GM18907 (cell line): ENCODE measurements around the gene CYP27B1.

Source experiments
- ATAC-seq: cut with Tn5 transposase; IDR thresholded peaks from one replicate; pipeline ENCODE4 v1.9.1; 2021; ENCODE audit warnings: mild to moderate bottlenecking, moderate library complexity; ENCODE audit not compliant: unreplicated experiment

CYP27B1 gene

GRCh38 chr12:57737467-57738460, 29.1 kb downstream of the CYP27B1 start:
- ATAC-seq: no peak

- ATAC-seq: no peak
Measured at GRCh38 chr12:57736741-57737466, 30.0 kb downstream of the CYP27B1 start.

- ATAC-seq: no peak
Measured at GRCh38 chr12:57735952-57736740, 30.7 kb downstream of the CYP27B1 start.

GRCh38 chr12:57735198-57735855, 31.6 kb downstream of the CYP27B1 start:
- ATAC-seq: no peak

- no peak for ATAC-seq
Measured at GRCh38 chr12:57734591-57734990, 32.3 kb downstream of the CYP27B1 start.

- no peak for ATAC-seq
Measured at GRCh38 chr12:57733928-57734327, 33.0 kb downstream of the CYP27B1 start.

GRCh38 chr12:57732726-57733593, 33.9 kb downstream of the CYP27B1 start:
- ATAC-seq: no peak

GRCh38 chr12:57732270-57732669, 34.6 kb downstream of the CYP27B1 start:
- ATAC-seq: no peak

- ATAC-seq: no peak
Measured at GRCh38 chr12:57731411-57732080, 35.3 kb downstream of the CYP27B1 start.

GRCh38 chr12:57730336-57731067, 36.4 kb downstream of the CYP27B1 start:
- no peak for ATAC-seq

GRCh38 chr12:57729321-57729844, 37.5 kb downstream of the CYP27B1 start:
- ATAC-seq: no peak

GRCh38 chr12:57727758-57728395, 39.0 kb downstream of the CYP27B1 start:
- no peak for ATAC-seq

- ATAC-seq: no peak
Measured at GRCh38 chr12:57726884-57727757, 39.8 kb downstream of the CYP27B1 start.

GRCh38 chr12:57726151-57726883, 40.6 kb downstream of the CYP27B1 start:
- ATAC-seq: no peak

GRCh38 chr12:57725851-57726150, 41.1 kb downstream of the CYP27B1 start:
- no peak for ATAC-seq
